MCF 10A (cell line): ENCODE data around the gene IGF2BP3. TPM values are rescaled to one million over a fixed set of nuclear protein-coding genes. Genes with fewer than 3 reads are reported as not detected.

Experiments used
- BruUV-seq: library from RNA; stranded (reverse); fragments of 400-500 nt; replicated peaks from 2 replicates; lab custom pipeline; 2021; lab: Mats Ljungman, UMichigan
- CTCF ChIA-PET: fragments of 300-600 bp; sonication (Branson Sonifier 250); formaldehyde crosslinking; extraction: SDS; loops from one replicate; lab custom pipeline; 2021; ENCODE audit warnings: antibody characterized with exemption, inconsistent platforms; lab: Yijun Ruan, JAX
- POLR2A ChIA-PET: fragments of 300-600, 350-650 bp; sonication (Branson Sonifier 250); formaldehyde crosslinking; extraction: SDS; loops from one replicate; lab custom pipeline; 2020; ENCODE audit warnings: antibody characterized with exemption, inconsistent platforms; lab: Yijun Ruan, JAX
- DNase-seq: peaks from one replicate; pipeline ENCODE4 v3.0.0-alpha.2; 2018; ENCODE audit not compliant: unreplicated experiment
- H3K27ac Mint-ChIP-seq: one replicate; pipeline ENCODE4 v1.8.0; 2022; ENCODE audit warnings: mild to moderate bottlenecking, low read depth, mixed read lengths; ENCODE audit not compliant: unreplicated experiment
- H3K27me3 Mint-ChIP-seq: one replicate; pipeline ENCODE4 v1.8.0; 2022; ENCODE audit warnings: mixed read lengths; ENCODE audit not compliant: insufficient read depth, unreplicated experiment
- H3K36me3 Mint-ChIP-seq: one replicate; pipeline ENCODE4 v1.8.0; 2022; ENCODE audit warnings: mild to moderate bottlenecking, moderate library complexity, mixed read lengths; ENCODE audit not compliant: insufficient read depth, unreplicated experiment
- H3K4me1 Mint-ChIP-seq: one replicate; pipeline ENCODE4 v1.8.0; 2022; ENCODE audit warnings: mixed read lengths; ENCODE audit not compliant: insufficient read depth, unreplicated experiment
- H3K4me3 Mint-ChIP-seq: one replicate; pipeline ENCODE4 v1.8.0; 2022; ENCODE audit warnings: mild to moderate bottlenecking, moderate library complexity, mixed read lengths; ENCODE audit not compliant: unreplicated experiment
- H3K9me3 Mint-ChIP-seq: one replicate; pipeline ENCODE4 v1.8.0; 2022; ENCODE audit warnings: mixed read lengths; ENCODE audit not compliant: unreplicated experiment
- CTCF ChIP-seq: fragments of 200-600 bp; IDR thresholded peaks from one replicate; pipeline ENCODE4 v1.8.0; 2022; ENCODE audit warnings: antibody characterized with exemption, mild to moderate bottlenecking; ENCODE audit not compliant: unreplicated experiment
- intact Hi-C: fragments of 100-400 bp; cut with micrococcal nuclease; formaldehyde crosslinking; loops from 2 replicates; pipeline ENCODE4 v1.14.1; 2022
- total RNA-seq: library from RNA; stranded (reverse); gene quantifications from 2 replicates; pipeline ENCODE4 v1.2.3, GENCODE V29; 2022

Gene IGF2BP3
- total RNA-seq, 1 experiment from 2014 or later = 29.8 TPM

- H3K27me3 Mint-ChIP-seq = no peaks in the 10 kb centered on the region
- no peaks in the 10 kb centered on the region for H3K4me1 Mint-ChIP-seq
- DNase-seq = no peak
- no peak overlapping the region for H3K27ac Mint-ChIP-seq
- H3K36me3 Mint-ChIP-seq = peaks cover 36% of the 10 kb centered on the region
- TF ChIP-seq CTCF = no peak
- CTCF ChIA-PET = interaction anchor here (0.6 to 1.3 kb wide), 4 partner anchors 15 to 1186 kb away, joined by 3 to 6 read pairs (median 4); no protein-coding TSS in a partner anchor
- intact Hi-C loops = no loop called here
- no peak overlapping the region for H3K4me3 Mint-ChIP-seq
- BruUV-seq = no TSS peak
- POLR2A ChIA-PET = no interaction called here
- no peaks in the 10 kb centered on the region for H3K9me3 Mint-ChIP-seq
Measured at GRCh38 chr7:23389701-23390100, 80.6 kb downstream of the IGF2BP3 start.

- no TSS peak for BruUV-seq
- H3K27me3 Mint-ChIP-seq = no peaks in the 10 kb centered on the region
- TF ChIP-seq CTCF = no peak
- H3K4me1 Mint-ChIP-seq = no peaks in the 10 kb centered on the region
- no peak overlapping the region for H3K4me3 Mint-ChIP-seq
- intact Hi-C loops = no loop called here
- H3K9me3 Mint-ChIP-seq = no peaks in the 10 kb centered on the region
- H3K36me3 Mint-ChIP-seq = peaks cover 36% of the 10 kb centered on the region
- POLR2A ChIA-PET = no interaction called here
- no peak overlapping the region for H3K27ac Mint-ChIP-seq
- CTCF ChIA-PET = interaction anchor here (0.6 kb wide), 1 partner anchor 213 kb away, joined by 3 read pairs; no protein-coding TSS in a partner anchor
- DNase-seq = no peak
Measured at GRCh38 chr7:23387583-23387982, 82.7 kb downstream of the IGF2BP3 start.

- no peak for TF ChIP-seq CTCF
- POLR2A ChIA-PET = no interaction called here
- no peak overlapping the region for H3K4me3 Mint-ChIP-seq
- intact Hi-C loops = no loop called here
- DNase-seq = no peak
- peaks cover 31% of the 10 kb centered on the region for H3K36me3 Mint-ChIP-seq
- H3K27ac Mint-ChIP-seq = no peak overlapping the region
- no peaks in the 10 kb centered on the region for H3K9me3 Mint-ChIP-seq
- no peaks in the 10 kb centered on the region for H3K27me3 Mint-ChIP-seq
- no peaks in the 10 kb centered on the region for H3K4me1 Mint-ChIP-seq
- CTCF ChIA-PET = interaction anchor here (0.6 kb wide), 1 partner anchor 43 kb away, joined by 3 read pairs; no protein-coding TSS in a partner anchor
- BruUV-seq = no TSS peak
Measured at GRCh38 chr7:23385140-23385539, 85.2 kb downstream of the IGF2BP3 start.

- intact Hi-C loops = no loop called here
- ChIA-PET POLR2A (no interaction called here), CTCF (no interaction called here)
- DNase-seq = no peak
- Mint-ChIP-seq H3K36me3 (peaks cover 23% of the 10 kb centered on the region), H3K4me3 (no peak overlapping the region), H3K27ac (no peak overlapping the region), H3K9me3 (no peaks in the 10 kb centered on the region), H3K4me1 (no peaks in the 10 kb centered on the region), H3K27me3 (no peaks in the 10 kb centered on the region)
- no peak for TF ChIP-seq CTCF
- BruUV-seq = no TSS peak
Measured at GRCh38 chr7:23383225-23383624, 87.1 kb downstream of the IGF2BP3 start.
